ENCODE measurements around the gene CACTIN. TPM values are rescaled to one million over a fixed set of nuclear protein-coding genes. Genes with fewer than 3 reads are reported as not detected.

The CACTIN gene
- total RNA-seq (2021) (35.9 and 36.3 TPM in 2 replicates), Bru-seq, nascent RNA (percentile 49 among the genes with signal in this experiment), BruChase-seq, experiment 1, labeled RNA remaining after a 2-hour chase (percentile 58 among the genes with signal in this experiment), BruChase-seq, experiment 2, labeled RNA remaining after a 6-hour chase (percentile 68 among the genes with signal in this experiment)
- long read RNA-seq, transcript CACTIN-203 (10 exons, 3,612 nt) = major isoform, 29 of 69 reads
- long read RNA-seq, partial matches to known transcripts = 10 of 69 reads
- long read RNA-seq, other reads (novel, unspliced or antisense) = 29 of 69 reads

- TF ChIP-seq EZH2 (IDR thresholded peaks at IDR 0.05; ENCODE audit: borderline replicate concordance, low read depth, low read length, poor library complexity, severe bottlenecking) = no peak
- 0 out of 2 replicates have a peak, but pooled peaks have one; percentile 7 for TF ChIP-seq CTCF (conservative IDR thresholded peaks at IDR 0.05; ENCODE audit: low read depth, low read length)
- CTCF ChIA-PET = no interaction called here
These were observed at the start of gene CACTIN for GRCh38 chr19:3626473-3627350. Gene CACTIN (minus strand): TSS chr19:3626790. CDS start chr19:3626762, 28 bp downstream.

DNA sequence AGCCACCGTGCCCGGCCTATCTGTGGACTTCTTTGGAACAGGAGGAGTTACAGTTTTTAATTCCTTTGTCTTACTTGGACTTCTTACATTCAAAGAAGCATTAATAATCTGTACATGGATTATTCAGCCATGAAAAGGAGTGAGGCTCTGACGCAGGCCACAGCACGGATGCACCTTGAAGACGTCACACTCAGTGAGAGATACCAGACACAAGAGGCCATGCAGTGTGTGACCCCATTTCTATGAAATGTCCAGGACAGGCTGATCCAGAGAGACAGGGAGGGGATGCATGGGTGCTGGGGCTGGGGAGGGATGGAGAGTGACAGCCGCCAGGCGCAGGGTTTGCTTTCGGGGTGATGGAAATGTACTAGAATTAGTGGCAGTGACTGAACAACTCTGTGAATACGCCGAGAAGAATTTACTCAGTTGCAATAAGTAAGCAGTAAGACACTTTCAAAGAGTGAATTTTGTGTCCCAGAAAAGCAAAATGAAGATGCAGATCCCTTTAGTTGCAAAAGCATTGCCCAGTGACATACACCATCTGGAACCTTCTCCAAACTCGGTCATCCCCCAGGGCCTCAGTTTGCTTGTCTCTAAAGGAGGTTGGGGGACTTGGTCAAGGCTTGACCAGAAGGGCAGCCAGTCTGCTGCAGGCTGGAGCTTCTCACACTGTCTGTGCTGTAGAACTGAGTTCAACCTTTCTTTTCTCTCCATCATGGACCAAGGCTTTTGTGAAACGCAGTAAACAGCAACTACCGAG, 48.4 kb upstream of the CACTIN start:
- no peaks in the 10 kb centered on the region for H3K36me3 ChIP-seq (ENCODE audit: insufficient read depth, low read length, poor library complexity, severe bottlenecking)
- intact Hi-C loops (cut with micrococcal nuclease; ENCODE audit: unreplicated experiment) = no loop called here
- no TSS peak for BruUV-seq (replicated peaks)
- CTCF ChIA-PET = no interaction called here
- H3K9me3 ChIP-seq (ENCODE audit: low read depth, low read length, poor library complexity, severe bottlenecking) = no peaks in the 10 kb centered on the region
- peaks cover 12% of the 10 kb centered on the region for H3K4me1 ChIP-seq (ENCODE audit: insufficient read depth, low read length, poor library complexity, severe bottlenecking)
- POLR2A ChIA-PET (ENCODE audit: low non-redundant PET) = no interaction called here
- TF ChIP-seq CTCF (conservative IDR thresholded peaks at IDR 0.05; ENCODE audit: low read depth, low read length) = no peak
- no peak for TF ChIP-seq EZH2 (IDR thresholded peaks at IDR 0.05; ENCODE audit: borderline replicate concordance, low read depth, low read length, poor library complexity, severe bottlenecking)
- H3K4me3 ChIP-seq (ENCODE audit: low read depth, low read length, poor library complexity, severe bottlenecking) = no peak overlapping the region
- no peaks in the 10 kb centered on the region for H3K27me3 ChIP-seq (replicated peaks; ENCODE audit: insufficient read depth, low read depth, low read length, poor library complexity)
- no peak for DNase-seq (ENCODE audit: low spot score)
- no peak overlapping the region for H3K27ac ChIP-seq (ENCODE audit: low read depth, low read length, poor library complexity, severe bottlenecking)

More at GRCh38 chr19:3626473-3627350, at the start of gene CACTIN:
- Histone ChIP-seq H3K36me3 (ENCODE audit: insufficient read depth, low read length, poor library complexity, severe bottlenecking) (peaks cover under 1% of the 10 kb centered on the region), H3K9me3 (ENCODE audit: low read depth, low read length, poor library complexity, severe bottlenecking) (no peaks in the 10 kb centered on the region), H3K27ac (ENCODE audit: low read depth, low read length, poor library complexity, severe bottlenecking) (peak within 1 kb of the TSS; percentile 97), H3K4me1 (ENCODE audit: insufficient read depth, low read length, poor library complexity, severe bottlenecking) (peaks cover 12% of the 10 kb centered on the region), H3K4me3 (ENCODE audit: low read depth, low read length, poor library complexity, severe bottlenecking) (peak within 1 kb of the TSS; percentile 90), H3K27me3 (replicated peaks; ENCODE audit: insufficient read depth, low read depth, low read length, poor library complexity) (no peaks in the 10 kb centered on the region)
- POLR2A ChIA-PET (ENCODE audit: low non-redundant PET) = interaction anchor here (0.6 kb wide), 1 partner anchor 504 kb away, joined by 4 read pairs; no protein-coding TSS in a partner anchor
- intact Hi-C loops (cut with micrococcal nuclease; ENCODE audit: unreplicated experiment) = no loop called here
- BruUV-seq (replicated peaks) = no TSS peak
- peak; percentile 99 for DNase-seq (ENCODE audit: low spot score)

Measured in A673 (cell line).